ENCODE measurements around the gene STK32B.
A peak's percentile ranks its signal among the peaks of the same experiment; 100 is the strongest.
"Not testable (repeated sequence)": the region's sequence is repeated elsewhere in the genome, so short reads cannot be mapped to it uniquely, and the experiment has no call there.

Gene STK32B

GRCh38 chr4:5280069-5280468, 228.8 kb downstream of the STK32B start:
- not testable (repeated sequence) for DNase-seq

GRCh38 chr4:5280828-5281227, 229.5 kb downstream of the STK32B start:
- peak; percentile 66 for DNase-seq

- DNase-seq = no peak
Measured at GRCh38 chr4:5283837-5284236, 232.6 kb downstream of the STK32B start.

- DNase-seq = no peak
Measured at GRCh38 chr4:5284517-5284916, 233.2 kb downstream of the STK32B start.

GRCh38 chr4:5292101-5292500, 240.8 kb downstream of the STK32B start:
- DNase-seq = no peak

- not testable (repeated sequence) for DNase-seq
Measured at GRCh38 chr4:5298000-5298787, 246.9 kb downstream of the STK32B start.

- DNase-seq = no peak
Measured at GRCh38 chr4:5300283-5300682, 249.0 kb downstream of the STK32B start.

- no peak for DNase-seq
Measured at GRCh38 chr4:5307928-5308327, 256.6 kb downstream of the STK32B start.

- no peak for DNase-seq
Measured at GRCh38 chr4:5322321-5322720, 271.0 kb downstream of the STK32B start.

GRCh38 chr4:5330339-5330989, 279.2 kb downstream of the STK32B start:
- no peak for DNase-seq

- no peak for DNase-seq
Measured at GRCh38 chr4:5337731-5338130, 286.5 kb downstream of the STK32B start.

GRCh38 chr4:5338531-5338930, 287.3 kb downstream of the STK32B start:
- no peak for DNase-seq

GRCh38 chr4:5340991-5341451, 289.7 kb downstream of the STK32B start:
- DNase-seq = no peak

- DNase-seq = no peak
Measured at GRCh38 chr4:5341526-5341925, 290.2 kb downstream of the STK32B start.

GRCh38 chr4:5355846-5356245, 304.6 kb downstream of the STK32B start:
- DNase-seq = no peak

- no peak for DNase-seq
Measured at GRCh38 chr4:5357870-5358269, 306.6 kb downstream of the STK32B start.

GRCh38 chr4:5361968-5362367, 310.7 kb downstream of the STK32B start:
- no peak for DNase-seq

- DNase-seq = no peak
Measured at GRCh38 chr4:5364406-5364805, 313.1 kb downstream of the STK32B start.

GRCh38 chr4:5365071-5366008, 314.1 kb downstream of the STK32B start:
- no peak for DNase-seq

- DNase-seq = no peak
Measured at GRCh38 chr4:5366009-5366386, 314.7 kb downstream of the STK32B start.

- no peak for DNase-seq
Measured at GRCh38 chr4:5366421-5366820, 315.1 kb downstream of the STK32B start.

GRCh38 chr4:5368426-5368825, 317.1 kb downstream of the STK32B start:
- DNase-seq = no peak

GRCh38 chr4:5370286-5370685, 319.0 kb downstream of the STK32B start:
- DNase-seq = no peak
